Colonic mucosa (tissue), 4 donors: ENCODE data around the gene LATS1. TPM values are rescaled to one million over a fixed set of nuclear protein-coding genes. Genes with fewer than 3 reads are reported as not detected.

Experiments
- DNase-seq: peaks from one replicate; pipeline ENCODE4 v3.0.0-alpha.2; 2020
- H3K27ac ChIP-seq: fragments of 200-600 bp; one replicate; pipeline ENCODE4 v1.8.0; 2021
- H3K27me3 ChIP-seq: fragments of 200-600 bp; one replicate; pipeline ENCODE4 v1.8.0; 2021
- H3K36me3 ChIP-seq: fragments of 200-600 bp; one replicate; pipeline ENCODE4 v1.8.0; 2021
- H3K4me1 ChIP-seq: fragments of 200-600 bp; one replicate; pipeline ENCODE4 v1.8.0; 2021; ENCODE audit warnings: mild to moderate bottlenecking
- H3K4me3 ChIP-seq: fragments of 200-600 bp; one replicate; pipeline ENCODE4 v1.8.0; 2021
- H3K9ac ChIP-seq, 2 donors: one replicate each; pipeline ENCODE4 v1.7.0; 2013; ENCODE audit warnings: control low read depth in 2 of 2, low read depth in 2 of 2, low read length in 2 of 2
- H3K9me3 ChIP-seq: fragments of 200-600 bp; one replicate; pipeline ENCODE4 v1.8.0; 2021
- intact Hi-C: fragments of 100-400 bp; cut with DNase I; formaldehyde crosslinking; loops from one replicate; pipeline ENCODE4 v1.14.1; 2022
- total RNA-seq, 2 donors: library from RNA; stranded (reverse); fragmentation: NEBNext Ultra II Directional in 1 of 2; extraction: Animal tissue kit (Norgen Biotek cat#: 25700) in 1 of 2; gene quantifications; one replicate each; pipeline ENCODE4 v1.2.1, GENCODE V29; 2021
- TF ChIP-seq, protein P1 (sequence below): fragments of 200-600 bp; IDR thresholded peaks from one replicate; pipeline ENCODE4 v1.8.0; 2022; ENCODE audit warnings: antibody characterized with exemption, mild to moderate bottlenecking
- donor health status: healthy.
- donor health status: DM: no; HTN: no; CAD: no.
- donor health status: DM: no; HTN: no; CAD: no.

LATS1 gene
- total RNA-seq, 2 donors from 2014 or later, result 17.2 to 26.5 TPM

DNA sequence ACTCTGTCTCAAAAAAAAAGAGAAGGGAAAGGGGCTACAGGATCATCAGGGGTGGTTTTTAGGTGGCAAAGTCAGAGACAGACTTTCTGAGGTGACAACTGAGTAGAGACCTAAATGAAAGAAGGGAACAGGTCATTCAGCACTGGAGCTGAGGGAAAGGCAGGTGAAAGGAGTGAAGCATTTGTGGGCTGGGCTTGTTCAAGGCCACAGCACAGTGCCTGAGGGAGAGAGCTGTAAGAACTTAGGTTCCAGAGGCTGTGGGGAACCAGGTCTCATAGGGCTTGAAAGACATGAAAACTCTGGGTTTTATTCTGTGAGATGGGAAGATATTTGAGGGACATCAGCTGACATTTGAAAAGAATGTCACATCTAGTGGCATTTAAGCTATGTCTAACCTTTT, 90.2 kb downstream of the LATS1 start:
- Histone ChIP-seq H3K27me3 (no peaks in the 10 kb centered on the region), H3K4me1 (no peaks in the 10 kb centered on the region), H3K27ac (no peak overlapping the region), H3K9me3 (no peaks in the 10 kb centered on the region), H3K36me3 (peaks cover 4% of the 10 kb centered on the region), H3K9ac (no peak overlapping the region), H3K4me3 (no peak overlapping the region)
- TF ChIP-seq, protein P1, sequence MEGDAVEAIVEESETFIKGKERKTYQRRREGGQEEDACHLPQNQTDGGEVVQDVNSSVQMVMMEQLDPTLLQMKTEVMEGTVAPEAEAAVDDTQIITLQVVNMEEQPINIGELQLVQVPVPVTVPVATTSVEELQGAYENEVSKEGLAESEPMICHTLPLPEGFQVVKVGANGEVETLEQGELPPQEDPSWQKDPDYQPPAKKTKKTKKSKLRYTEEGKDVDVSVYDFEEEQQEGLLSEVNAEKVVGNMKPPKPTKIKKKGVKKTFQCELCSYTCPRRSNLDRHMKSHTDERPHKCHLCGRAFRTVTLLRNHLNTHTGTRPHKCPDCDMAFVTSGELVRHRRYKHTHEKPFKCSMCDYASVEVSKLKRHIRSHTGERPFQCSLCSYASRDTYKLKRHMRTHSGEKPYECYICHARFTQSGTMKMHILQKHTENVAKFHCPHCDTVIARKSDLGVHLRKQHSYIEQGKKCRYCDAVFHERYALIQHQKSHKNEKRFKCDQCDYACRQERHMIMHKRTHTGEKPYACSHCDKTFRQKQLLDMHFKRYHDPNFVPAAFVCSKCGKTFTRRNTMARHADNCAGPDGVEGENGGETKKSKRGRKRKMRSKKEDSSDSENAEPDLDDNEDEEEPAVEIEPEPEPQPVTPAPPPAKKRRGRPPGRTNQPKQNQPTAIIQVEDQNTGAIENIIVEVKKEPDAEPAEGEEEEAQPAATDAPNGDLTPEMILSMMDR, result no peak
- intact Hi-C loops, result no loop called here
- DNase-seq, result no peak

GRCh38 chr6:149615805-149616204, 102.1 kb downstream of the LATS1 start:
- Histone ChIP-seq H3K27me3 (no peaks in the 10 kb centered on the region), H3K4me1 (no peaks in the 10 kb centered on the region), H3K36me3 (no peaks in the 10 kb centered on the region), H3K9ac (no peak overlapping the region), H3K27ac (no peak overlapping the region), H3K4me3 (no peak overlapping the region), H3K9me3 (no peaks in the 10 kb centered on the region)
- TF ChIP-seq, protein P1, result no peak
- DNase-seq, result no peak
- intact Hi-C loops, result no loop called here

DNA sequence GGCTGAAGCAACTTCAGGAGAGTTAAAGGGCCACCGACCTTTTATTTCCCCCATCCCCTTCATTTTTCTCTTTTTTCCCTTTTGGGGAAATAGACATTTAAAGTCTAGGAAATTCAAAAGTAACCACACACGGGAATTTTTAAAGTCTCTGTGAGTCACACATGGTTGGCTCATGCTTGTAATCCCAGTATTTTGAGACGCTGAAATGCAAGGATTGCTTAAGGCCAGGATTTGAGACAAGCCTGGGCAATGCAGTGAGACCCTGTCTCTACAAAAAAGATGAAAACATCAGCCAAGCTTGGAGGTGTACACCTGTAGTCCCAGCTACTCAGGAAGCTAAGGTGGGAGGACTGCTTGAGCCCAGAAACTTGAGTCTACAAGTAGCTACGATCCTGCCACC, 103.6 kb downstream of the LATS1 start:
- intact Hi-C loops, result no loop called here
- no peaks in the 10 kb centered on the region for H3K27me3 ChIP-seq
- no peaks in the 10 kb centered on the region for H3K9me3 ChIP-seq
- H3K4me3 ChIP-seq, result no peak overlapping the region
- no peak overlapping the region for H3K27ac ChIP-seq
- no peak overlapping the region for H3K9ac ChIP-seq
- no peaks in the 10 kb centered on the region for H3K36me3 ChIP-seq
- TF ChIP-seq, protein P1, result no peak
- no peaks in the 10 kb centered on the region for H3K4me1 ChIP-seq
- DNase-seq, result no peak

GRCh38 chr6:149608381-149608982, 109.4 kb downstream of the LATS1 start:
- intact Hi-C loops, result no loop called here
- no peak overlapping the region for H3K4me3 ChIP-seq
- H3K4me1 ChIP-seq, result no peaks in the 10 kb centered on the region
- no peaks in the 10 kb centered on the region for H3K36me3 ChIP-seq
- no peak overlapping the region for H3K9ac ChIP-seq
- TF ChIP-seq, protein P1, result no peak
- H3K27me3 ChIP-seq, result no peaks in the 10 kb centered on the region
- H3K27ac ChIP-seq, result no peak overlapping the region
- H3K9me3 ChIP-seq, result no peaks in the 10 kb centered on the region
- DNase-seq, result no peak

Other genes with a start within 250 kb of the LATS1 start
- gene ZC3H12D, start 233.1 kb downstream of the LATS1 start, total RNA-seq, result 1 to 10 TPM; 4.3 to 4.9 TPM
- gene PPIL4, start 172.1 kb downstream of the LATS1 start, total RNA-seq, result 10 to 100 TPM; 16.0 to 26.8 TPM
- gene GINM1, start 151.7 kb downstream of the LATS1 start, total RNA-seq, result 10 to 100 TPM; 22.9 to 42.8 TPM
- 10 to 100 TPM; 11.8 to 14.3 TPM for gene KATNA1, start 69.4 kb downstream of the LATS1 start, total RNA-seq
- 10 to 100 TPM; 25.0 to 43.5 TPM for gene NUP43, start 28.4 kb upstream of the LATS1 start, total RNA-seq
- gene PCMT1, start 31.6 kb upstream of the LATS1 start, total RNA-seq, result 10 to 100 TPM; 65.5 to 74.0 TPM
- 10 to 100 TPM; 24.8 to 39.4 TPM for gene LRP11, start 146.3 kb upstream of the LATS1 start, total RNA-seq
- gene RAET1E, start 180.0 kb upstream of the LATS1 start, total RNA-seq, result under 1 TPM in 1 of 2 donors, not detected in 1; 0.21 TPM
- gene RAET1G, start 205.0 kb upstream of the LATS1 start, total RNA-seq, result under 1 TPM in 1 of 2 donors, not detected in 1; 0.27 TPM
- under 1 TPM; 0.19 to 0.47 TPM for gene ULBP2, start 223.9 kb upstream of the LATS1 start, total RNA-seq
- not detected for gene ULBP1, start 245.8 kb upstream of the LATS1 start, total RNA-seq